IMR-90 (cell line): ENCODE measurements around the gene BMP8B. TPM values are rescaled to one million over a fixed set of nuclear protein-coding genes. Genes with fewer than 3 reads are reported as not detected.

Experiments
- ATAC-seq: fragments of 200-7000 bp; cut with Tn5 transposase; 2 replicates; pipeline ENCODE4 v1.9.1; 2020; ENCODE audit warnings: low read depth, mild to moderate bottlenecking, moderate library complexity
- BruUV-seq: library from RNA; stranded (reverse); fragments of 400-500 nt; replicated peaks from 2 replicates; lab custom pipeline; 2021; lab: Mats Ljungman, UMichigan
- CTCF ChIA-PET: fragments of 300-600 bp; formaldehyde crosslinking; extraction: SDS; loops from one replicate; lab custom pipeline; 2021; ENCODE audit warnings: antibody characterized with exemption; lab: Yijun Ruan, JAX
- POLR2A ChIA-PET: fragments of 300-600 bp; sonication (Branson Sonifier 250); formaldehyde crosslinking; loops from one replicate; lab custom pipeline; 2022; ENCODE audit warnings: antibody characterized with exemption; ENCODE audit not compliant: unreplicated experiment; lab: Charles Lee
- DNase-seq: peaks from one replicate; pipeline ENCODE4 v3.0.0; 2013
- H2AFZ ChIP-seq: replicated peaks from 2 replicates; pipeline ENCODE3; 2013; ENCODE audit warnings: low read length, mild to moderate bottlenecking; ENCODE audit not compliant: poor library complexity
- H2AK5ac ChIP-seq: 2 replicates; pipeline ENCODE4 v1.6.1; 2013; ENCODE audit warnings: low read depth, low read length, inconsistent platforms
- H2AK9ac ChIP-seq: replicated peaks from 2 replicates; pipeline ENCODE3; 2013; ENCODE audit warnings: mild to moderate bottlenecking, low read depth, low read length, moderate library complexity; ENCODE audit not compliant: poor library complexity
- H2BK120ac ChIP-seq: 2 replicates; pipeline ENCODE4 v1.6.1; 2013; ENCODE audit warnings: low read depth, low read length, inconsistent platforms
- H2BK15ac ChIP-seq: 3 replicates; pipeline ENCODE4 v1.6.1; 2013; ENCODE audit warnings: low read depth, low read length, inconsistent platforms
- H2BK20ac ChIP-seq: 2 replicates; pipeline ENCODE4 v1.6.1; 2013; ENCODE audit warnings: low read depth, mild to moderate bottlenecking, inconsistent platforms, low read length, moderate library complexity
- H2BK5ac ChIP-seq: 2 replicates; pipeline ENCODE4 v1.6.1; 2013; ENCODE audit warnings: mild to moderate bottlenecking, low read depth, low read length, inconsistent platforms; ENCODE audit not compliant: poor library complexity, severe bottlenecking
- H3K14ac ChIP-seq: replicated peaks from 2 replicates; pipeline ENCODE4 v1.6.1; 2013; ENCODE audit warnings: low read depth, low read length, inconsistent platforms
- H3K18ac ChIP-seq: 2 replicates; pipeline ENCODE4 v1.6.1; 2013; ENCODE audit warnings: low read depth, low read length, control low read depth
- H3K23ac ChIP-seq: 2 replicates; pipeline ENCODE4 v1.6.1; 2013; ENCODE audit warnings: low read depth, low read length, inconsistent platforms
- H3K27ac ChIP-seq: 2 replicates; pipeline ENCODE4 v1.5.1; 2013; ENCODE audit warnings: mild to moderate bottlenecking, control low read depth, low read length; ENCODE audit not compliant: insufficient read depth
- H3K27me3 ChIP-seq: 2 replicates; pipeline ENCODE4 v1.6.1; 2013; ENCODE audit warnings: low read length; ENCODE audit not compliant: control insufficient read depth, insufficient read depth
- H3K36me3 ChIP-seq: 2 replicates; pipeline ENCODE4 v1.6.1; 2013; ENCODE audit warnings: low read length, mixed read lengths; ENCODE audit not compliant: control insufficient read depth, insufficient read depth
- H3K4ac ChIP-seq: 2 replicates; pipeline ENCODE4 v1.6.1; 2013; ENCODE audit warnings: low read depth, low read length, inconsistent platforms
- H3K4me1 ChIP-seq: 2 replicates; pipeline ENCODE4 v1.6.1; 2013; ENCODE audit warnings: low read length, mixed read lengths; ENCODE audit not compliant: control insufficient read depth, insufficient read depth
- H3K4me2 ChIP-seq: 2 replicates; pipeline ENCODE4 v1.6.1; 2013; ENCODE audit warnings: low read depth, mild to moderate bottlenecking, control low read depth, low read length, moderate library complexity
- H3K4me3 ChIP-seq: 2 replicates; pipeline ENCODE4 v1.5.1; 2013; ENCODE audit warnings: low read depth, mild to moderate bottlenecking, control low read depth, low read length, moderate library complexity; ENCODE audit not compliant: insufficient read depth
- H3K56ac ChIP-seq: 2 replicates; pipeline ENCODE4 v1.6.1; 2013; ENCODE audit warnings: low read length, inconsistent platforms; ENCODE audit not compliant: insufficient read depth; ENCODE audit errors: extremely low read depth
- H3K79me1 ChIP-seq, 2 experiments: 2 replicates each; pipeline ENCODE4 v1.6.1; 2013; ENCODE audit warnings: low read length in 2 of 2, inconsistent platforms in 1 of 2, low read depth in 1 of 2
- H3K9ac ChIP-seq: 2 replicates; pipeline ENCODE4 v1.6.1; 2013; ENCODE audit warnings: low read depth, low read length, control low read depth
- H3K9me1 ChIP-seq: 2 replicates; pipeline ENCODE4 v1.6.1; 2013; ENCODE audit warnings: low read length, inconsistent platforms; ENCODE audit not compliant: insufficient read depth
- H3K9me3 ChIP-seq: 2 replicates; pipeline ENCODE4 v1.6.1; 2013; ENCODE audit warnings: low read length; ENCODE audit not compliant: control insufficient read depth, insufficient read depth
- H4K20me1 ChIP-seq: 2 replicates; pipeline ENCODE4 v1.6.1; 2013; ENCODE audit warnings: low read length, inconsistent platforms; ENCODE audit not compliant: insufficient read depth
- H4K5ac ChIP-seq: 2 replicates; pipeline ENCODE4 v1.6.1; 2013; ENCODE audit warnings: mild to moderate bottlenecking, low read depth, low read length, control low read depth
- H4K8ac ChIP-seq, 2 experiments: 2 replicates each; pipeline ENCODE4 v1.6.1; 2013; ENCODE audit warnings: low read depth in 2 of 2, low read length in 2 of 2, control low read depth in 1 of 2, inconsistent platforms in 1 of 2
- H4K91ac ChIP-seq: 2 replicates; pipeline ENCODE4 v1.6.1; 2013; ENCODE audit warnings: low read depth, low read length, inconsistent platforms; ENCODE audit not compliant: insufficient read depth
- BHLHE40 ChIP-seq: fragments of 150-350 bp; IDR thresholded peaks from 2 replicates; pipeline ENCODE4 v1.6.1; 2016; ENCODE audit warnings: mild to moderate bottlenecking, low read depth, low read length
- CEBPB ChIP-seq: IDR thresholded peaks from 2 replicates; pipeline ENCODE4 v1.6.1; 2012; ENCODE audit warnings: low read depth, low read length, improper control_type of control experiment
- CHD1 ChIP-seq: IDR thresholded peaks from 2 replicates; pipeline ENCODE4 v1.6.1; 2012; ENCODE audit warnings: low read depth, low read length, improper control_type of control experiment
- FOS ChIP-seq: fragments of 150-350 bp; IDR thresholded peaks from 2 replicates; pipeline ENCODE4 v1.6.1; 2016; ENCODE audit warnings: low read depth, low read length
- MAFK ChIP-seq: IDR thresholded peaks from 2 replicates; pipeline ENCODE4 v1.6.1; 2012; ENCODE audit warnings: low read depth, low read length, improper control_type of control experiment
- MAZ ChIP-seq: IDR thresholded peaks from 2 replicates; pipeline ENCODE4 v1.6.1; 2012; ENCODE audit warnings: low read depth, mild to moderate bottlenecking, low read length, improper control_type of control experiment, moderate library complexity, borderline replicate concordance
- MXI1 ChIP-seq: IDR thresholded peaks from 2 replicates; pipeline ENCODE4 v1.6.1; 2012; ENCODE audit warnings: low read depth, mild to moderate bottlenecking, low read length, moderate library complexity, borderline replicate concordance
- POLR2A ChIP-seq: IDR thresholded peaks from 2 replicates; pipeline ENCODE4 v1.6.1; 2012; ENCODE audit warnings: mild to moderate bottlenecking, low read depth, low read length
- RAD21 ChIP-seq: IDR thresholded peaks from 2 replicates; pipeline ENCODE4 v1.6.1; 2012; ENCODE audit warnings: low read length, improper control_type of control experiment
- RFX5 ChIP-seq: IDR thresholded peaks from 2 replicates; pipeline ENCODE4 v1.8.0; 2012; ENCODE audit warnings: low read depth, mild to moderate bottlenecking, low read length, moderate library complexity
- SMC3 ChIP-seq: fragments of 150-350 bp; IDR thresholded peaks from 2 replicates; pipeline ENCODE4 v1.6.1; 2016; ENCODE audit warnings: low read depth, mild to moderate bottlenecking, antibody characterized with exemption, low read length, moderate library complexity
- WGBS, 2 experiments: methylation state at CpG; one replicate each; pipeline versions ENCODE4 v1.1.5 to v1.1.7; 2013; ENCODE audit warnings: missing lambda C conversion rate in 2 of 2; ENCODE audit not compliant: insufficient read length in 1 of 2; ENCODE audit errors: extremely low coverage in 2 of 2; 5-methylcytosine and 5-hydroxymethylcytosine counted together
- dilution Hi-C: fragments of 300-500 bp; cut with HindIII; formaldehyde crosslinking; loops from one replicate; pipeline ENCODE4 v1.14.3; 2018; ENCODE audit warnings: low sequenced_read_pairs; ENCODE audit not compliant: unreplicated experiment
- in situ Hi-C: fragments of 300-500 bp; cut with MboI; formaldehyde crosslinking; loops from 3 replicates; pipeline ENCODE4 v1.14.3; 2019; ENCODE audit warnings: low sequenced_read_pairs, inconsistent platforms, mixed read lengths
- intact Hi-C: fragments of 100-400 bp; cut with micrococcal nuclease; formaldehyde crosslinking; loops from 2 replicates; pipeline ENCODE4 v1.10.0; 2022
- polyA plus RNA-seq, 3 experiments: library from polyadenylated mRNA; depleted of rRNA; stranded (reverse); fragments of >200 nt; gene quantifications; 2 replicates each; pipeline ENCODE4 v1.2.3, GENCODE V29; 2012; ENCODE audit warnings: low replicate concordance in 1 of 3
- total RNA-seq: library from RNA; depleted of rRNA; stranded (reverse); fragments of >200 nt; gene quantifications from 2 replicates; pipeline ENCODE4 v1.2.3, GENCODE V29; 2012
- TF ChIP-seq, protein P1 (sequence below): fragments of 150-350 bp; IDR thresholded peaks from 2 replicates; pipeline ENCODE4 v1.6.1; 2016; ENCODE audit warnings: low read depth, mild to moderate bottlenecking, low read length, moderate library complexity, borderline replicate concordance
- TF ChIP-seq, protein P2 (sequence below): conservative IDR thresholded peaks from 2 replicates; pipeline ENCODE4 v1.5.1; 2012; ENCODE audit warnings: mild to moderate bottlenecking, low read depth, low read length, improper control_type of control experiment
- TF ChIP-seq, protein P3 (sequence below): fragments of 150-350 bp; IDR thresholded peaks from 2 replicates; pipeline ENCODE4 v1.6.1; 2017; ENCODE audit warnings: mild to moderate bottlenecking, antibody characterized with exemption, low read length, low read depth

Gene BMP8B
- total and polyA plus RNA-seq, 2 of the 4 experiments (the other 2 are of a cell fraction), result not detected

DNA sequence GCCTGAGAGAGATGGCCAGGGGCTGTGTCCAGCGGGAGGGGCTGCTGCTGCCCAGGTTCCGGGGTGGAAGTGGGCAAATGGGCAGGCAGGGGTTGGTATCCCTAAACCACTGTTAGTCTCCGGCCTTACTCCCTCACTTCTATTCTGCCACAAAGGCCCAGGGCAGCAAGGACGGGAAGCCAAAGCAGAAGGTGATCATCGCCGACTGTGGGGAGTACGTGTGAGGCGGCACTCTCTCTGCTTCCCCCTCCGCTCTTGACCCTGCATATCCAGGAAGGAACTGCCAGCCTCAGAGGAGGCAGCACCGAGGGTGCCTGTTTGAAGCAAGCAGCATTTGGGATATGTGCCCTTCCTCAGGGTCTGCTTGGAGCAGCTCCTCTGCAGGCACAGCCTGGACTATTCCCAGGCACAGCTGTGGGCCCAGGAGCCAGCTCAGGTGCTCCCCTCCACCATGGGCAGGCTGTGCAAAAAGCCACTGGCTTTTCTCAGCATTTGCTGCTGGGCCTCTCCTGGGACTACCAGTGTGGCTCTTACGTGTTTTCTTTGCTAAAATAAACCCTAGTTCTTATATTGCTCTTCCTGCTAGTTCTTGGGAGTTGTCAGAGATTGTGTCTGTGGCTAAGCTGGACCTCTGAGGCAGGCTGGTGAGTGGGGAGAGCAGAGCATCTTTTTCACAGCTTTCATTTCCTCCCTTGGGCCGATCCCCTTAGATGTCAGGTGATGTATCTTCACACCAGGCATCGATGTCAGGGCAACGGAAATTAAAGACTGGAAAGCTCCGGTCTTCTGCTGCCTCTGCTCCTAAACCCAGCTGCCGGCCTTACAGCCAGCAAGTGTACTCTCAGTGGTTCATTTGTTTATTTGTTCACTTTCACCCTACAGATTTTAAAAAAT is 35.3 kb downstream of the BMP8B start:
- Histone ChIP-seq H3K23ac (no peak overlapping the region), H3K9me3 (no peaks in the 10 kb centered on the region), H3K79me1 (0 out of 4 replicates have a peak, but pooled peaks cover 0 to 3% of the 10 kb centered on the region in 2 experiments), H3K9me1 (0 out of 2 replicates have a peak, but pooled peaks cover 4% of the 10 kb centered on the region), H2AK9ac (no peak overlapping the region), H4K91ac (no peak overlapping the region), H3K18ac (no peak overlapping the region), H3K56ac (no peak overlapping the region), H3K4me1 (no peaks in the 10 kb centered on the region; the same call in 1 of the 2 replicates), H3K9ac (no peak overlapping the region), H3K36me3 (peaks cover 61% of the 10 kb centered on the region), H3K27ac (no peak overlapping the region), H2BK120ac (no peak overlapping the region), H3K4ac (no peak overlapping the region), H3K14ac (no peak overlapping the region), H4K8ac (no peak overlapping the region), H3K27me3 (no peaks in the 10 kb centered on the region), H3K4me3 (no peak overlapping the region), H4K5ac (no peak overlapping the region), H3K4me2 (no peak overlapping the region), H2AK5ac (no peak overlapping the region), H2AFZ (no peak overlapping the region), H2BK20ac (no peak overlapping the region), H2BK15ac (no peak overlapping the region), H2BK5ac (no peak overlapping the region), H4K20me1 (no peaks in the 10 kb centered on the region)
- in situ Hi-C loops (no loop called here), dilution Hi-C loops (no loop called here), intact Hi-C loops (no loop called here)
- peak; percentile 48; the same call in 1 of the 2 replicates for ATAC-seq
- BruUV-seq, result no TSS peak
- no peak for DNase-seq
- WGBS, 2 experiments, result 92% methylated on average over 9 of the region's 16 CpGs; no CpG with 5 or more reads in 1 of the 2 experiments
- ChIA-PET POLR2A (no interaction called here), CTCF (interaction anchor here (0.8 kb wide), 1 partner anchor 47 kb away, joined by 3 read pairs; no protein-coding TSS in a partner anchor)
- TF ChIP-seq CEBPB (no peak), POLR2A (no peak), CHD1 (no peak), MXI1 (no peak), RFX5 (no peak), MAFK (no peak), BHLHE40 (no peak), SMC3 (no peak), RAD21 (no peak), FOS (no peak), MAZ (no peak)
- TF ChIP-seq, protein P1, sequence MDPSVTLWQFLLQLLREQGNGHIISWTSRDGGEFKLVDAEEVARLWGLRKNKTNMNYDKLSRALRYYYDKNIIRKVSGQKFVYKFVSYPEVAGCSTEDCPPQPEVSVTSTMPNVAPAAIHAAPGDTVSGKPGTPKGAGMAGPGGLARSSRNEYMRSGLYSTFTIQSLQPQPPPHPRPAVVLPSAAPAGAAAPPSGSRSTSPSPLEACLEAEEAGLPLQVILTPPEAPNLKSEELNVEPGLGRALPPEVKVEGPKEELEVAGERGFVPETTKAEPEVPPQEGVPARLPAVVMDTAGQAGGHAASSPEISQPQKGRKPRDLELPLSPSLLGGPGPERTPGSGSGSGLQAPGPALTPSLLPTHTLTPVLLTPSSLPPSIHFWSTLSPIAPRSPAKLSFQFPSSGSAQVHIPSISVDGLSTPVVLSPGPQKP, result no peak
- TF ChIP-seq, protein P2, sequence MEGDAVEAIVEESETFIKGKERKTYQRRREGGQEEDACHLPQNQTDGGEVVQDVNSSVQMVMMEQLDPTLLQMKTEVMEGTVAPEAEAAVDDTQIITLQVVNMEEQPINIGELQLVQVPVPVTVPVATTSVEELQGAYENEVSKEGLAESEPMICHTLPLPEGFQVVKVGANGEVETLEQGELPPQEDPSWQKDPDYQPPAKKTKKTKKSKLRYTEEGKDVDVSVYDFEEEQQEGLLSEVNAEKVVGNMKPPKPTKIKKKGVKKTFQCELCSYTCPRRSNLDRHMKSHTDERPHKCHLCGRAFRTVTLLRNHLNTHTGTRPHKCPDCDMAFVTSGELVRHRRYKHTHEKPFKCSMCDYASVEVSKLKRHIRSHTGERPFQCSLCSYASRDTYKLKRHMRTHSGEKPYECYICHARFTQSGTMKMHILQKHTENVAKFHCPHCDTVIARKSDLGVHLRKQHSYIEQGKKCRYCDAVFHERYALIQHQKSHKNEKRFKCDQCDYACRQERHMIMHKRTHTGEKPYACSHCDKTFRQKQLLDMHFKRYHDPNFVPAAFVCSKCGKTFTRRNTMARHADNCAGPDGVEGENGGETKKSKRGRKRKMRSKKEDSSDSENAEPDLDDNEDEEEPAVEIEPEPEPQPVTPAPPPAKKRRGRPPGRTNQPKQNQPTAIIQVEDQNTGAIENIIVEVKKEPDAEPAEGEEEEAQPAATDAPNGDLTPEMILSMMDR, result no peak
- TF ChIP-seq, protein P3, sequence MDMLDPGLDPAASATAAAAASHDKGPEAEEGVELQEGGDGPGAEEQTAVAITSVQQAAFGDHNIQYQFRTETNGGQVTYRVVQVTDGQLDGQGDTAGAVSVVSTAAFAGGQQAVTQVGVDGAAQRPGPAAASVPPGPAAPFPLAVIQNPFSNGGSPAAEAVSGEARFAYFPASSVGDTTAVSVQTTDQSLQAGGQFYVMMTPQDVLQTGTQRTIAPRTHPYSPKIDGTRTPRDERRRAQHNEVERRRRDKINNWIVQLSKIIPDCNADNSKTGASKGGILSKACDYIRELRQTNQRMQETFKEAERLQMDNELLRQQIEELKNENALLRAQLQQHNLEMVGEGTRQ, result no peak
